Ovary (tissue), 9 donors: ENCODE measurements around the gene ZNF277. TPM values are rescaled to one million over a fixed set of nuclear protein-coding genes. Genes with fewer than 3 reads are reported as not detected.

Source experiments
- DNase-seq, 5 donors: peaks; one replicate each; pipeline ENCODE4 v3.0.0-alpha.2; 2019 to 2020
- H3K27ac ChIP-seq, 2 donors: fragments of 200-600 bp; one replicate each; pipeline versions ENCODE4 v1.5.1 to v1.8.0; 2019 to 2022
- H3K27me3 ChIP-seq: fragments of 200-600 bp; one replicate; pipeline ENCODE4 v1.8.0; 2022
- H3K36me3 ChIP-seq: fragments of 200-600 bp; sonication (generic); one replicate; pipeline ENCODE4 v1.5.1; 2019
- H3K4me1 ChIP-seq: one replicate; pipeline ENCODE4 v1.8.1; 2013; ENCODE audit warnings: mild to moderate bottlenecking, moderate library complexity; ENCODE audit not compliant: insufficient read depth
- H3K4me3 ChIP-seq: fragments of 200-600 bp; sonication (generic); one replicate; pipeline ENCODE4 v1.5.1; 2017
- H3K9me3 ChIP-seq, 2 donors: fragments of 200-600 bp in 1 of 2; sonication (generic) in 1 of 2; one replicate each; pipeline versions ENCODE4 v1.5.1 to v1.8.1; 2013 to 2019; ENCODE audit warnings: mild to moderate bottlenecking in 1 of 2, moderate library complexity in 1 of 2
- CTCF ChIP-seq, 3 donors: fragments of 450-650 bp in 2 of 3; fragments of 200-600 bp in 1 of 3; IDR thresholded peaks; one replicate each; pipeline versions ENCODE4 v1.5.1 to v1.8.0; 2016 to 2022; ENCODE audit warnings: antibody characterized with exemption in 3 of 3, mild to moderate bottlenecking in 1 of 3
- EP300 ChIP-seq: sonication (generic); formaldehyde crosslinking; IDR thresholded peaks from one replicate; pipeline ENCODE4 v1.6.1; 2017; ENCODE audit warnings: antibody characterized with exemption
- POLR2A ChIP-seq: fragments of 450-650 bp; IDR thresholded peaks from one replicate; pipeline ENCODE4 v1.6.1; 2017; ENCODE audit warnings: antibody characterized with exemption, mild to moderate bottlenecking, moderate library complexity
- WGBS, 3 donors: extraction: QIAGEN DNeasy Blood & Tissue Kit in 1 of 3; methylation state at CpG; one replicate each; pipeline versions ENCODE4 v1.1.5 to v1.1.7; 2013 to 2017; 5-methylcytosine and 5-hydroxymethylcytosine counted together
- intact Hi-C, 4 donors: fragments of 100-400 bp; cut with DNase I; formaldehyde crosslinking; loops; one replicate each; pipeline versions ENCODE4 v1.11.0 to v1.15.1; 2022 to 2023
- polyA plus RNA-seq, 2 donors: library from polyadenylated mRNA; stranded (reverse); fragments of 200-250 nt in 1 of 2; fragments of 350-450 nt in 1 of 2; fragmentation: Illumina TruSeq in 1 of 2; extraction: RNeasy Lipid Tissue Mini Kit (QIAGEN cat#74804) in 1 of 2; gene quantifications; one replicate each; pipeline ENCODE4 v1.2.3, GENCODE V29; 2013 to 2014
- total RNA-seq, 7 donors: library from RNA; depleted of rRNA in 2 of 7; stranded (reverse); fragments of >200 nt in 2 of 7; fragmentation: NEBNext Ultra II Directional in 3 of 7; extraction: Animal tissue kit (Norgen Biotek cat#: 25700) in 3 of 7; gene quantifications; one replicate each; pipeline versions ENCODE4 v1.1.0 to v1.2.4, GENCODE V29; 2016 to 2023
- donor health status: DM: no; HTN: no; CAD: no; lungs with moderate emphysema.
- donor health status: DM: no; HTN: no; CAD: no.
- donor health status: Bipolar disorder and iron deficiency.
- donor health status: DM: yes; HTN: yes; CAD: no.
- donor health status: DM: no; HTN: no; CAD: no.
- donor health status: DM: yes; HTN: yes; CAD: no.

ZNF277 gene
- total and polyA plus RNA-seq, 9 donors, result 16.4 to 27.3 (median 21.2) TPM

- no peak for TF ChIP-seq EP300
- H3K9me3 ChIP-seq, result no peaks in the 10 kb centered on the region
- H3K36me3 ChIP-seq, result no peaks in the 10 kb centered on the region
- no peaks in the 10 kb centered on the region for H3K27me3 ChIP-seq
- no peak overlapping the region for H3K4me3 ChIP-seq
- DNase-seq, result no peak
- 49 to 71% (median 61%) methylated on average over 4 of the region's 4 CpGs for WGBS, 3 donors
- intact Hi-C loops, result no loop called here
- H3K4me1 ChIP-seq, result peaks cover 14% of the 10 kb centered on the region
- no peak overlapping the region for H3K27ac ChIP-seq
These were observed 20.3 kb downstream of the ZNF277 start for GRCh38 chr7:112226701-112227276.

DNA sequence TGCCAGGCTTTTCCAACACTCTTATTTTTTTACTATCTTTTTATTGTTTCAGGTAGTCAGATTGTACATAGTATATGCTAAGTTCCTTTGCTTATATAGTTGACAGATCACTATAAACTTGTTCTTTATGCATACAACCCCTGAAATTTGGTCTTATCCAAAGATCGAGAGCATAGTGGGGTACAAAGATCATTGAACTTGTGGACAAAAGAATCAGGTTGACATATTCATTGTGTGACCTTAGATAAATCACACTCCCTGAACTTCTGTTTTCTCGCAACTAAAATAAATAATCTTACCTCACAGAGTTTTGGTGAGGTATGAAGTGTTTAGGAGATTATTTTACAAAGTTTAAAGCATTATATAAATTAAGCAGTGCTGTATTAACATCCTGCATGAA is 22.1 kb downstream of the ZNF277 start:
- DNase-seq, result no peak
- intact Hi-C loops, result no loop called here
- no peaks in the 10 kb centered on the region for H3K27me3 ChIP-seq
- no peaks in the 10 kb centered on the region for H3K36me3 ChIP-seq
- no peaks in the 10 kb centered on the region for H3K9me3 ChIP-seq
- no peak overlapping the region for H3K4me3 ChIP-seq
- peaks cover 9% of the 10 kb centered on the region for H3K4me1 ChIP-seq
- H3K27ac ChIP-seq, result no peak overlapping the region
- no peak for TF ChIP-seq POLR2A
- TF ChIP-seq CTCF (IDR thresholded peaks at IDR 0.05), result no peak
- no peak for TF ChIP-seq EP300
- WGBS, 3 donors, result 93 to 95% (median 94%) methylated on average over 2 of the region's 2 CpGs

DNA sequence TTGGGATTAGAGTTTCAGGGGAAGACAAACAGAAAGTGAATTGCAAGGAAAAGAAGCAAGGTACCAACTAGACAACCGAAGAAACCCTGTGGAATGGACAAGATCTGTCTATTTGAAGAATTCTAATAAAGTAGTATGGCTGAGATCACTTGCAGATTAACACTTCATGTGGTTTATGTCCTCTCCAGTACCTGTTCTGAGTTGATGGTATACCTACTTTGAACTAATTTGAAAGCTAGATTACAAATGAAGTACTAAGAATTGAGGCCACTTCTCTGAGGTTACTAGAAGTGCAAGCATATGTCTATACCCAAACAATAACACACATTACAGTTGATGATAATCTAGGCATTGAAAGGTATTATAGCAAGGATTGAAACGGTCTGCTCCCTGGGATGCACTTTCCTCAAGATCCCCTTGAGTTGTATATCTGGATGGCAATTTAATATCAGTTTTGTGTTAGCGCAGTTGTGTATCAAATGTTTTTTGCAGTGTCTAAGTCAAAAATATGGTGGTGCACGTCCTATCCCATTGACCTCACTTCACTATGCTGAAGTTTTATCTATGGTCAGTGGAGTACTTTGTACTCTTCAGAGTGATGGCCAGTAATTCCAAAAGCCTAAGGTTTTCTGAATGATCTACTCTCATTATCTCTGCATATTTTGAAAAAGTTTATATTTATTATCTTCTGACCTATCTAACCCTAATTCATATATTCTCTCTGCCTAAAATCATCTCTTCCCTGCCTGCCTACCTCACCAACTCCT is 25.9 kb downstream of the ZNF277 start:
- 81 to 97% (median 97%) methylated on average over 4 of the region's 4 CpGs for WGBS, 3 donors
- peaks cover 3% of the 10 kb centered on the region for H3K4me1 ChIP-seq
- no peaks in the 10 kb centered on the region for H3K9me3 ChIP-seq
- no peak for TF ChIP-seq EP300
- no peak for TF ChIP-seq CTCF (IDR thresholded peaks at IDR 0.05)
- TF ChIP-seq POLR2A, result no peak
- no peak for DNase-seq
- intact Hi-C loops, result no loop called here
- no peak overlapping the region for H3K27ac ChIP-seq
- no peaks in the 10 kb centered on the region for H3K36me3 ChIP-seq
- no peak overlapping the region for H3K4me3 ChIP-seq
- no peaks in the 10 kb centered on the region for H3K27me3 ChIP-seq

DNA sequence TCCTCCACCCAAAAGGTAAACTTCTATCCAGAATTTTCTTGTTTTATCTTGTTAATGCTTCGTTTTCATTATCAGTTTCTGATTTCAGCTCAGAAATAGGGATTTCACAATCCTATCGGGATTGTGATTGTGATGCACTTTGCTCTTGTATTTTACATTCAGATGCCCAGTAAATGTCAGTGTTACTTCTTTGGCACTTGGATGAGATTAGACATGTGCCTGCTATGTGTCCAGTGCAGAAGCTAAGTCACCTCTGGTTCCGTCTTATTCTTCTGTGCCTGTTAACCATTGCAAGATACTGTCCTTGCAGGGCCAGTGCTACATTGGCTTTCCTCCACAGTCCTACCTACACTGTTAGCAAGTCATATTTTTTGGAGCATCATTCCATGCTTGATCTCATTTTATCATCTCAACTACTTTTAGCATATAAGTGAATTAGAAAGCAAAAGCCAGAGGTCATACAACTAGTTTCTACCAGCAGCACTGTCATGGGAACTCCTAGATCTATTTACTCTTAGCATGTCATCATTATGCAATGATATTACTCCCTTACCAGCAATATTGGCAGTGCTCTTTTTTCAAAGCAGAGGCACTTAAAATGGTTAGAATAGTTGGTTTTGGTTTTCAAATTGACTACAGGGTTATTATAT is 26.7 kb downstream of the ZNF277 start:
- 82 to 86% (median 83%) methylated on average over 3 of the region's 3 CpGs for WGBS, 3 donors
- H3K27me3 ChIP-seq, result no peaks in the 10 kb centered on the region
- TF ChIP-seq CTCF (IDR thresholded peaks at IDR 0.05) (no peak), EP300 (no peak), POLR2A (no peak)
- H3K9me3 ChIP-seq, result no peaks in the 10 kb centered on the region
- no peak overlapping the region for H3K4me3 ChIP-seq
- intact Hi-C loops, result no loop called here
- no peak overlapping the region for H3K27ac ChIP-seq
- no peak for DNase-seq
- H3K4me1 ChIP-seq, result peaks cover 3% of the 10 kb centered on the region
- no peaks in the 10 kb centered on the region for H3K36me3 ChIP-seq

GRCh38 chr7:112234147-112234546 is 27.7 kb downstream of the ZNF277 start:
- Histone ChIP-seq H3K4me3 (no peak overlapping the region), H3K36me3 (no peaks in the 10 kb centered on the region), H3K27ac (no peak overlapping the region), H3K27me3 (no peaks in the 10 kb centered on the region), H3K9me3 (no peaks in the 10 kb centered on the region), H3K4me1 (peaks cover 3% of the 10 kb centered on the region)
- intact Hi-C loops, result no loop called here
- TF ChIP-seq POLR2A (no peak), EP300 (no peak), CTCF (IDR thresholded peaks at IDR 0.05) (no peak)
- DNase-seq, result no peak
- 96 to 100% (median 99%) methylated on average over 1 of the region's 1 CpG for WGBS, 3 donors
